ENCODE measurements around the gene TRNP1.
"Not testable (repeated sequence)": the region's sequence is repeated elsewhere in the genome, so short reads cannot be mapped to it uniquely, and the experiment has no call there.

TRNP1 gene

GRCh38 chr1:26976621-26977510, 16.6 kb upstream of the TRNP1 start:
- no peak for DNase-seq

GRCh38 chr1:26978901-26979300, 14.6 kb upstream of the TRNP1 start:
- DNase-seq: no peak

- no peak for DNase-seq
Measured at GRCh38 chr1:26981146-26981846, 12.2 kb upstream of the TRNP1 start.

- no peak for DNase-seq
Measured at GRCh38 chr1:26983863-26984262, 9.6 kb upstream of the TRNP1 start.

GRCh38 chr1:26984291-26984690, 9.2 kb upstream of the TRNP1 start:
- no peak for DNase-seq

- DNase-seq: no peak
Measured at GRCh38 chr1:26986658-26987057, 6.8 kb upstream of the TRNP1 start.

GRCh38 chr1:26989403-26990109, 3.9 kb upstream of the TRNP1 start:
- not testable (repeated sequence) for DNase-seq

- no peak for DNase-seq
Measured at GRCh38 chr1:26991310-26992116, 2.0 kb upstream of the TRNP1 start.

- peak in 1 of 2 experiments; percentile 25 for DNase-seq
Measured at GRCh38 chr1:26994020-26994786, 711 bp downstream of the TRNP1 start.

- DNase-seq: no peak
Measured at GRCh38 chr1:26994787-26995517, 1.5 kb downstream of the TRNP1 start.

GRCh38 chr1:26996024-26996423, 2.5 kb downstream of the TRNP1 start:
- no peak for DNase-seq

- no peak for DNase-seq
Measured at GRCh38 chr1:26996665-26997064, 3.2 kb downstream of the TRNP1 start.

- no peak for DNase-seq
Measured at GRCh38 chr1:26998429-26999300, 5.2 kb downstream of the TRNP1 start.

GRCh38 chr1:26999440-26999987, 6.0 kb downstream of the TRNP1 start:
- DNase-seq: no peak

GRCh38 chr1:27000090-27000816, 6.8 kb downstream of the TRNP1 start:
- no peak for DNase-seq

- DNase-seq: no peak
Measured at GRCh38 chr1:27000817-27001460, 7.4 kb downstream of the TRNP1 start.

GRCh38 chr1:27001570-27002360, 8.3 kb downstream of the TRNP1 start:
- DNase-seq: no peak

Data from NCI-H1930 (cell line).